ENCODE results near the gene KCNB1.

DNA sequence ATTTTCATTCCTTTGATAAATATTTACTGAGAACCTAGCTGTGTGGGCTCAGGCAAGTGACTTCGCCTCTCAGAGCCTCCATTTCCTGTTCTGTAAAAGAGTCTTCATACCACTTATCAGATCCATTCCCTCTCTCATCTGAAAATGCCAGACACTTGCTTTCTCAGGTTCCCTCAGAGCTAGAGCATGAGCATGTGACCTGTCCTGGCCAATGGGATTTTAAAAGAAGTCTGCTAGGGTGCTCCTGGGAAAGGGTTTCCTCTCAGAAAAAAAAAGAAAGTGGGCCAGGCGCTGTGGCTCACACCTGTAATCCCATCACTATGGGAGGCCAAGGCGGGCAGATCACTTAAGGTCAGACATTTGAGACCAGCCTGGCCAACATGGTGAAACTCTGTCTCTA is 5.3 kb downstream of the KCNB1 start:
- TF ChIP-seq, protein P1, sequence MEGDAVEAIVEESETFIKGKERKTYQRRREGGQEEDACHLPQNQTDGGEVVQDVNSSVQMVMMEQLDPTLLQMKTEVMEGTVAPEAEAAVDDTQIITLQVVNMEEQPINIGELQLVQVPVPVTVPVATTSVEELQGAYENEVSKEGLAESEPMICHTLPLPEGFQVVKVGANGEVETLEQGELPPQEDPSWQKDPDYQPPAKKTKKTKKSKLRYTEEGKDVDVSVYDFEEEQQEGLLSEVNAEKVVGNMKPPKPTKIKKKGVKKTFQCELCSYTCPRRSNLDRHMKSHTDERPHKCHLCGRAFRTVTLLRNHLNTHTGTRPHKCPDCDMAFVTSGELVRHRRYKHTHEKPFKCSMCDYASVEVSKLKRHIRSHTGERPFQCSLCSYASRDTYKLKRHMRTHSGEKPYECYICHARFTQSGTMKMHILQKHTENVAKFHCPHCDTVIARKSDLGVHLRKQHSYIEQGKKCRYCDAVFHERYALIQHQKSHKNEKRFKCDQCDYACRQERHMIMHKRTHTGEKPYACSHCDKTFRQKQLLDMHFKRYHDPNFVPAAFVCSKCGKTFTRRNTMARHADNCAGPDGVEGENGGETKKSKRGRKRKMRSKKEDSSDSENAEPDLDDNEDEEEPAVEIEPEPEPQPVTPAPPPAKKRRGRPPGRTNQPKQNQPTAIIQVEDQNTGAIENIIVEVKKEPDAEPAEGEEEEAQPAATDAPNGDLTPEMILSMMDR (IDR thresholded peaks at IDR 0.05) = no peak
- no peak for TF ChIP-seq POLR2AphosphoS5 (IDR thresholded peaks at IDR 0.05)

Data from prostate gland (tissue), 2 donors.